Measurements from ENCODE around the gene PHLDA1.
A peak's percentile ranks its signal among the peaks of the same experiment; 100 is the strongest.
"Not testable (repeated sequence)": the region's sequence is repeated elsewhere in the genome, so short reads cannot be mapped to it uniquely, and the experiment has no call there.

PHLDA1 gene

DNA sequence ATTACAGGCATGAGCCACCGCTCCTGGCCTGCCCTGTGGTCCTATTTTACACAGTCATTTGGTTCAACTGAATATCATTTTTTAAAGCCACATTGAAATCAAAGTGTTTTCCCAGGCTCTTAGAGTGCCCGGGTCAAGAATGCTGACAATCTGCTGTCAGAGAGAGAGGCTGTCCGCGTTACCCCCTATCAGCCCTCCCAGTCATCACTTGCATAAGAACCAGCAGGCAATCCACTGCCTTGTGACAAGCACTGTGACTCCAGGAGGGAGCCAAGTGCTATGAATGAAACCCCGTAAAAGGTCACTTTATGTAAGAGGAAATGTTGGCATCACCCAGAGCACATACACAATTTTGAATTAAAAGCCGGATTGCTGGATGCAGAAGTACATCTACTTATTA lies 13.5 kb downstream of the PHLDA1 start:
- no peak for DNase-seq

DNA sequence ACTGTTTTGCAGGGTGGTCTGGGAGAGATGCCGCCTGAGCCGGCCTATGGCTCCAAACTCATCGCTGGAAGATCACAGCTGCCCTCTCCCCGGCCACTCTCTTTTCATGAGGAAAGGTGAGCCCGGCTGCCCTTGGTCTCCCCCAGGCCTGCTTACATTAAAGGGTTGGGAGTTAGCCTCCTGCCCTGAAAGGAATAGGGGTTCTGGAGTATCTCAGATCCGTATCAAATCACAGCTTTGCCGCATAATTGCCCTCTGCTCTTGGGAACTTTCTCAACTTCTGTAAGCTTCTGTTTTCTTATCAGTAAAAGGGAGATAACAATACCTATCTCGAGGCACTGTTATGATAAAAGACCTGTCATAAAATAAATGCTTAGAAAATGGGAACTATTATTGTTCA lies 17.6 kb downstream of the PHLDA1 start:
- no peak for DNase-seq

DNA sequence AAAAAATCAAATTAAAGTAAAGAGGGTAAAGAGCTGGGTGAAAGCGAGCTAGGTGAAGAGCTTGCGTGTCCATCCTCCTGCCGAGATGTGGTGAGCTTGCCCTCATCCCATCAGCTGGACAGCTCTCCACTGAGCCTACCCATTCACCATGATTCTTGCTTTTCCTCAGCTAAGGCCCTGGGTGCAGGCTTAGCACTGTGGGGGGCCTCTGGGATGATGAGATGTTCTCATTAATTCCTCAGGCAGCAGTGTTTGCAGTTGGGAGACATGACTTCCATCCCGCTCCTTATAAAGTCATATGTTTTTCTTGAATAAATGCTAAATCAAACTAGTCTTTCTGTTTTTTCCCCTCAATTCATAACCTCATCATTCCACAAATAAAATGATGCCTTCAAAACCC lies 18.0 kb downstream of the PHLDA1 start:
- no peak for DNase-seq

DNA sequence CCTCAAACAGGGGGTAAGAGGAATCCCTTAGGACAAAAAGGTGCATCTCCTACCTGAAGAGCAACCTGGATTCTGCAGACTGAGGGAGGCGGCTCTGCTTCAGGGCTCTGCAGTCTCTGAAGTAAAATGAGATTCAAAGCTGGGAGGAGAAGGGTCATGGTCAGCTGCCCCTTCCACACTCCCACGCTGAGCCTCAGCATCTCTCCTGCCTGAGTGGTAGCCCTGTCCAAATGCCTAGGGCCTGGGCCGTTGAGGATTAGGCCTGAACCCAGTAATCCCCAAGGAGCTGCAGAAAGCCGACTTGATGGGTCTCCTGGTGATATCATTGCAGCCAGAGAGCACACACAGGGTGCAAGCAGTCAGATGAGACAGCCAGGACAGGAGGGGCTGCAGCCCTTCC lies 18.9 kb downstream of the PHLDA1 start:
- no peak for DNase-seq

DNA sequence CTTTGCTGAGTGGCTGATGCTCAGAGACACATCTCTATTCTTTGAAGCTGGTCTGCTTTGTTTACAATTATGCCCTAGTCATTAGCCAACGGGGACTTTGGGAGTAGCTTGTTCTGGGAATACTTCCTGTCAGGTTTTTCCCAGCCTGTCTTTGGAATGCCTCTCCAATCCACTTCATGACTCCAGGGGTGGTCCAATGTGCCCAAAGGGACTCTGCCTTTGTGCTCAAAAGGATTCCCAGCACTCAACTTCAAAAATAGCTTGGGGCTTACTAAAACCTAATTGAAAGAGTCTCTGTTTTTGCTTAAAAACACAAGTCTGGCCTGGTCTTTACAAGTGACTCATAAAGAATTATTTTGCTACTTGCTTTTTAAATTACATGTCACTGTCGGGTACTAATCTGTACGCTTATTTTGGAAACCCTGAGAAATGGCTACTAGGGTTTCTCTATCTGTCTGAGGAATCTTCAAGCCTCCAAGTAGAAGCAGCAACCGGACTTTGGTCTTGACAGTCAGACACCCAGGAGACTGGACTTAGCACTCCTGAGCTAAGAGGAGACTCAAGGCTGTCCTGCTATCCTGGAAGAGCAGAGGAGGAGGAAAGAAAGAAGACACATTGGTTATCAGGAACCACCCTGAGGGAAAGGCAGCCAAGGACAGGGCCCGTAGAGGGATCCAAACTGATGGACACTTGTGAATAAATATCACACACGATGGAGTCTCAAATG lies 20.7 kb downstream of the PHLDA1 start:
- no peak for DNase-seq

DNA sequence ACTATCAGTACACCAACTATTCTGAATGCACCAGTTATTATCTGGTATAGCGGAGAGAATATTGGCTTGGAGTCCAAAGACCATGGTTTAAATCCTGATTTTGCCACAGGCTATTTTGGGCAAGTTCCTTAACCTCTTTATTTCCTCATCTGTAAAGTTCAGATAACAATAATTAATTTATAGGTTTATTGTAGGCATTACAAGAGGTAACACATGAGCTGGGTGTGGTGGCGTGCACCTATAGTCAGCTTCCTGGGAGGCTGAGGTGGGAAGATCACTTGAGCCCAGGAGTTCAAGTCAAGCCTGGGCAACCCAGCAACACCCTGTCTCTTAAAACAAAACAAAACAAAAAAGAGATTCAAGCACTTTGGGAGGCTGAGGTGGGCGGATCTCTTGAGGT lies 23.1 kb downstream of the PHLDA1 start:
- no peak for DNase-seq

DNA sequence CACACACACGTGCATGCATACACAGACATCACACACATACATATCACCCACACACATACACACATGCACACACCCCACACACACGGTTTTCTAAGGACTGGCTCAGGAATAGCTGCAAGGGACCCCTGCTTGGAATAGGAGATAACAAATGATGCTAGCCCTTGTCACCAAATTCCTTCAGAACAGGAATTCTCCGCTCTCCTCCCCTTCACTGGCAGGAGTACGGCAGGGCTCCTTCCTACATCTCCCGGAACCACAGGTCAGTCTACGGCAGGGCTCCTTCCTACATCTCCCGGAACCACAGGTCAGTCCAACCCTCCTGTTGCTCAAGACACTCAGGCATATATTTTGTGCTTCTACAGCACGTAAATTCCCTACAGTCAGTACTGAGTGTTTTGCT lies 23.9 kb downstream of the PHLDA1 start:
- DNase-seq: no peak

DNA sequence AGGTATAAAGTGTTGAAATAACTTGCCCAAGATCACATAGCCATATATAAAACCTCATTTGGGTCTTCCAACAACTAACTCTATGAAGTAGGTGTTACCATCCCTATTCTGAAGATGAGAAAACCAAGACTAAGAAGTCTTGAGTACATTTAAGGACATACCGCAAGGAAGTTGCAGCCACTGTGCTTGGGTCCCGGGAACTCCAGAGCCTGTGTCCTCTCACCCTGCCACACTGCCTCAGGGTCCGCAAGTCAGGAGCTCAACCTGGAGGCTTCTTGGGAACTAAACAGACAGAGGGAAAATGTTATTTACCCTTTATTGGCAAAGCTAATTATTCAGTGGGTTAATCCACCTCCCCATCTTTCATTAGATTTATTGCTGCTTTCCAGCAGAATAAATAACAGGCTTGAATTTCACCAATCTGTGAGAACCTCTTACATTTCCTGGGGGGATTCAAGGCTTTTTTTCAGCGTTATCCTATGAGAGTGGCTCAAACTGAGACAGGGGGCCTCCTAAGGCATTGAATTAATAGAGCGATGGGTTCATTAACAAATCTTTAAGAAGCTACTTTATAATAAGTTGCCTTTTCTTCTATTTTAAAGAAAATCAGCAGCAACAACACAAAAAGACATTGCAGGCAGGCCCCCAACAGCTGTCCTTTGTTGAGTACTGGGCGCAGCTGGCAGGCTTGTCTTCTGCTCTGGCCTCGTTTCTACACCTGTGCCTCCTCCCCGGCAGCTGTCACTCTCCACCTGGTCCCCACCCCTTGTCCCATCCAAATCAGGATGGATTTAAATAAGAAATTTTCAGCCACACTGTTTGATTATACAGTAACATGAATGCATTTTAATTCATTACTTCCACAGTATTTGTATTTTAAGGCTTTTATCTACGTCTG lies 25.3 kb downstream of the PHLDA1 start:
- DNase-seq: no peak

DNA sequence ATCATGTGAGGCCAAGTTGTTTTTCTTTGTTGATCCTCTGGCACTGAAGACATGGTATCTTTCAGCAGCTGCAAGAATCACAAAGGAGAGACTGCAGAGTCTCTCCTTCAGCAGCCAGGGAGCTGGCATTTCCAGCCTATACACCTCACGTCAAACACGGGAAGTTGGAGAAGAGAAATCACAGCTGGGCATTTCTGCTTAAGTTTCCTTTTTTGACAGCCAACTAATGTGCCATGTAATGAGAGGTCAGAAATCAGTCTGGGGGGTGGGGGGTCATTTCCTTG lies 28.3 kb downstream of the PHLDA1 start:
- DNase-seq: no peak

DNA sequence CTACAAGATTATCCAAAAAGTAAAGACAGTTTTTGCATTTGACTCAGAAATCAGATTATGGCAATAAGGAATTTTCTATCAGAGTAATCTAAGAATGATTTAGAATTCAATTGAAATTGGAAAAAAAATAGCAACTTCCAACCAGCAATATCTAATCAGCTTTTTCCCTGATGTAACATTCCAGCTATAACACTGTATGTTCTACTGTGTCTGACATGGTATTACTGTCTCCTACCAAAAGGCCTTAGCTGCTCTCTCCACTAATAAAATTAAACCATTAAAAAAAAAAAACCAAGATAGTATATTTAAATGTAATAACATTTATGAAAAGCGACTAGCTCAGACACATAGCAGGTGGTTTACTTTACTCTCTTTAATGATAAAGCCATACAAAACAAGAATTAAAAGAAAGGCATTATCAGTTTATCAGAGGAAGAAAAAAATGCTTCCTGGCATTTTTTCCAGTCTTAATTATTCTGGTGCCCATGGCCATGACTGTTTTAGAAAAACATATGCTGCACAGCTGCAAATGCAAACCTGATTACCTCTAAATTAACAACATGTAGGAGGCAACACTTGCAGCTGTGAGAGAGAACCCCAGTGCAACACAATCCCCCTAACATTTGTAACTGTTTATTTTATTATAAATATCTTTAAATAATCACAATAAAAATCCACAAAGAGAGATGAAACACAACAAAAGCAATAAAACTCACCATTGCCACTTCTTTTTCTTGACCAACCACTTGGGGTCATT lies 28.8 kb downstream of the PHLDA1 start:
- DNase-seq: no peak

DNA sequence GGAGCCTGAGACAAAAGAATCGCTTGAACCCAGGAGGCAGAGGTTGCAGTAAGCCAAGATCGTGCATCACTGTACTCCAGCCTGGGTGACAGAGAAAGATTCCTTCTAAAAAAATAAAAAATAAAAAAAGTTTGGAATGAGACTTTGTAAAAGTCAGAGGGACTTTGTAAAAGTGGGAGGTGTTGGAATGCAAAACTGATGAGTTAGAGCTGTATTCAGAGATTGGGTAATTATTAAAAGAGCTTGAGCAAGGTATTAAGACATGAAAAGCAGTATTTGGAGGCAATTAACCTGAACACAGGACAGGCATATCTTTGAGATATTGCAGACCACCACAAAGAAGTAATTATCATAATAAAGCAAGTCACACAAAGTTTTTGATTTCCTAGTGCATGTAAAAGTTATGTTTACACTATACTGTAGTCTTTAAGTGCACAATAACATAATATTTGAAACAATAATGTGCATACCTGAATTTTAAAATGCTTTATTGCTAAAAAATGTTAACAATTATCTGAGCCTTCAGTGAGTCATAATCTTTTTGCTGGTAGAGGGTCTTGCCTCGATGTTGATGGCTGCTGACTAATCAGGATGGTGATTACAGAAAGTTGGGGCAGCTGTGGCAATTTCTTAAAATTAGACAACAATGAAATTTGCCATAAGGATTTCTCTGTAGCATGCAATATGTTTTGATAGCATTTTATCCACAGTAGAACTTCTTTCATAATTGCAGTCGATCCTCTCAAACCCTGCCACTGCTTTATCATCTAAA lies 33.1 kb downstream of the PHLDA1 start:
- DNase-seq: no peak

DNA sequence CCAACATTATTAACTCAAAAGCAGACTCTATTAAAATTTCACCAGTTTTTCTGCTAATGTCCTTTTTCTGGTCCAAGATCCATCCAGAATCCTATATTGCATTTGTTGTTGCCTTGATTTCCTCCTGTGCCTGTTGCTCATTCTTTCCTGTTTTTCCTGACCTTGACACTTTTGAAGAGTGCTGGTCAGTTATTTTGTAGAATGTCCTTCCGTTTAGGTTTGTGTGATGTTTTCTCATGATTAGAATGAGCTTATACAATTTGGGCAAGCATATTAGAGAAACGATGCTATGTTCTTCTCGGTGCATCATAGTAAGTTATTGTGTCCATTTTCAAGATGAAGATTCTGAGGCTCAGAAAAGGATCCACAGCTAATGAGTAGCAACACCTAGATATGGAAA lies 33.9 kb downstream of the PHLDA1 start:
- DNase-seq: no peak

DNA sequence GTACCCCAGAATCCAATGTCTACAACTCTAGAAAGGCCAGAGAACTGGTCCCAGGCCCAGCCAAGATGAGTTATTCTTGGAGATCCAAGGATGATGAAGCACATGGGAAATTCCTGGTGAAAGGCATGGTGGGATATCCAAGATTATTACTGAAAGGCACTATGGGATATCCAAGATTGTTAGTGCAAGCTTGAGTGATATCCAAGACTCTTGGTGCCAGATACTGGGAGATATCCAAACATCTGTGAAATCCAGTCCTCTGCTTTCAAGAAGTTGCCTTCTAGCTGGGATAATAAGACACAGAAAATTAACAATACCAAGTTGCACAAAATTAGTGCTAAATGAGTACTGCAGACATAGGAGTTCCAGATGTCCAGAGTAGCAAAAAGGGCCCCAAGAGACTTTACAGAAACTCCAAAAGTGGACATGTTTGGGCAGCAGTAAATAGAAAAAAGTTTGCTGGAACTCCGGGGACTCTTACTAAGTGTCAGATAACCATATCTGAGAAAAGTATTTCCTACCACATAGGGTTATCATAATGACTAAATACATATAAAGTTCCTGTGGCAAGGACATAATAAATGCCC lies 34.6 kb downstream of the PHLDA1 start:
- DNase-seq: no peak

DNA sequence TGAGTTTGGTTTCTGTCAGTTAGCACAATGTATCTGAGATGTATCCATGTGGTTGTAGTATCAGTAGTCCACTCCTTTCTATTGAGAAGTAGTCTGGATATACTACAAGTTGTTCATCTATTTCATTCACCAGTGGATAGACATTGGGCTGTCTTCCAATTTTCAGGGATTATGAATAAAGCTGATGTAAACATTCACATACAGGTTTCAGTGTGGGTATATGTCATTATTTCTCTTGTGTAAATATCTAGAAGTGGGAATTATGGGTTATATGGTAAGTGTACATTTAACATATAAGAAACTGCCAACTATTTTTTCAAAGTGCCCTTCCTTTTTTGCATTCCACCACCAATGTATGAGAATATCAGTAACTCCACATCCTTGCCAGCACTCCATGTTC lies 35.9 kb downstream of the PHLDA1 start:
- no peak for DNase-seq

DNA sequence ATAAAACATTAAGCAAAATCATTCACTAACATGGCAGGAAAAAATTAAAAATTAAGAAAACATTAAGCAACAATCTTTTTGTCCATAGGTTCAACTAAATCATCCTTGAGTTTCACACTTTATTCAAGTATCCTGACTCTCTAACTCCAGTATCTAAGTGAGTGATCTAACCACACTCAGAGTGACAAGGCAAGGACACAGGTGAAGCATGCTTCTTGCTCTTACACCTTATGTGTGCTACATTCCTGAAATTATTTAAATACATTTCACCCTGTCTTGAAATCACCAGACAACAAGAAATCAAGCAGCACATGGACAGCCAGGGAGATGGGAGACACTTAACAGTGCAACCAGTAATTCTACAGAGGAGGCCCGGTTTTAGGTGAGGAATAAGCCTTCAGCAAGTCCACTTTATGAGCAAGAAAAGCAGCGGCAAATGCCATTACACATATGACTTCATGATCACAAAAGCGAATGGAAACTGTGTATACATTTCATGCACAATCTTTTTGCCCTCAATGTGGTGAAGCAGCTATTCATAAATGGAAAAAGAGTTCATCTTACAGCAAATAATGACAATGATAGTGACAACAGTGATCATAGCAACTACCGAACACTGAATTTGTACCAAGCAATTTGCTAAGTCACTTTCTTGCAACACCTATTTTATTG lies 37.4 kb downstream of the PHLDA1 start:
- DNase-seq: peak in 1 of 2 donors; percentile 11

DNA sequence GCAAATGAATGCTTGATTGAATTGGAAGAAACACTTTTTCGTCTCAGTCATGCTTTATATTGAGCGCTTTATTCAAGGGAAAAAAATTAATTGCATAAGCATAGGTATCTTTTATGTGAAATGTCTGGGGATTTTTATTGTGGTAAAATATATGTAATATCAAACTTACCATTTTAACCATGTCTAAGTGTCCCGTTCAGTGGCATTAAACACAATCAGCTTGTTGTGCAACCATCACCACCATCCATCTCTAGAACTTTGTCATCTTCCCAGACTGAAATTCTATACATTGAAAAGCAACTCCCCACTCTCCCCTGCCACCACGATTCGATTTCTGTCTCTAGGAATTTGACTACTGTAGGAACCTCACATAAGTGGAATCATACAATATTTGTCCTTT lies 39.8 kb downstream of the PHLDA1 start:
- no peak for DNase-seq

DNA sequence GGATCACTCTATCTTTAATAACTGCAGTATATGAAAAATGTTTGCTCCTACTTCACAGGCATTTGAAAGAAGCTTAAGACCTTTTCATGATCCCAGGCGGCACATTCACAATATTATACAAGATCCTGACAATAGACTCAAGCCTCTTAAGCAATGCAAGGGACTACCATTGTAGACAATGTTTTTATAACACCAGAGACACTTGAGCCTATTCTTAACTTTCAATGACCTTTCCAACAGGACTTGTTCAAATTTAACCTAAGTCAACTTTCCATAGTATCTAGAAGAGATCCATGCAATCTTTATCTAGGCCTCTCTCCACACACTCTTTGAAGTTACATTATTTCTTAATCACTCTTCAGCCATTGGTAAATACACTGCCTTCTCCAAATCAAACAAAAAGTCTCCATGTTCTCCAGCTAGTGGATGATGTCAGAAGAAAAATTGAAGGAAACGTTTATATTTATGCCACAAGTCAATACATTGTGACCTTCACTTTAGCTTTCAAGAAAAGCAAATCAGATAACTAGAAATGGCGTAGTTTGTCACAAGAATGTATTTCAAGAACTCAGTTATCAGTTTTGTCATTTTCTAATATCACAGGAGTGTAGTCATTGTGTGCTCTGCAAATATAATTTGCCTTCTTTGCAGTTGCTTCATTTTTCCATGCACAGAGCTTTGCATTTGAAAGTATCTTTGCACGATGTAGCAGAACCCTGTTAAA lies 41.2 kb downstream of the PHLDA1 start:
- no peak for DNase-seq

DNA sequence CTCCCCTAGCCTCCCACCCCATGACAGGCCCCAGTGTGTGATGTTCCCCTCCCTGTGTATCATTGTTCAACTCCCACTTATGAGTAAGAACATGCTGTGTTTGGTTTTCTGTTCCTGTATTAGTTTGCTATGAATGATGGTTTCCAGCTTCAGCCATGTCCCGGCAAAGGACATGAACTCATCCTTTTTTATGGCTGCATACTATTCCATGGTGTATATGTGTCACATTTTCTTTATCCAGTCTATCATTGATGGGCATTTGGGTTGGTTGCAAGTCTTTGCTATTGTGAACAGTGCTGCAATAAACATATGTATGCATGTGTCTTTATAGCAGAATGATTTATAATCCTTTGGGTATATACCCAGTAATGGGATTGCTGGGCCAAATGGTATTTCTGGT lies 43.9 kb downstream of the PHLDA1 start:
- DNase-seq: not testable (repeated sequence)

DNA sequence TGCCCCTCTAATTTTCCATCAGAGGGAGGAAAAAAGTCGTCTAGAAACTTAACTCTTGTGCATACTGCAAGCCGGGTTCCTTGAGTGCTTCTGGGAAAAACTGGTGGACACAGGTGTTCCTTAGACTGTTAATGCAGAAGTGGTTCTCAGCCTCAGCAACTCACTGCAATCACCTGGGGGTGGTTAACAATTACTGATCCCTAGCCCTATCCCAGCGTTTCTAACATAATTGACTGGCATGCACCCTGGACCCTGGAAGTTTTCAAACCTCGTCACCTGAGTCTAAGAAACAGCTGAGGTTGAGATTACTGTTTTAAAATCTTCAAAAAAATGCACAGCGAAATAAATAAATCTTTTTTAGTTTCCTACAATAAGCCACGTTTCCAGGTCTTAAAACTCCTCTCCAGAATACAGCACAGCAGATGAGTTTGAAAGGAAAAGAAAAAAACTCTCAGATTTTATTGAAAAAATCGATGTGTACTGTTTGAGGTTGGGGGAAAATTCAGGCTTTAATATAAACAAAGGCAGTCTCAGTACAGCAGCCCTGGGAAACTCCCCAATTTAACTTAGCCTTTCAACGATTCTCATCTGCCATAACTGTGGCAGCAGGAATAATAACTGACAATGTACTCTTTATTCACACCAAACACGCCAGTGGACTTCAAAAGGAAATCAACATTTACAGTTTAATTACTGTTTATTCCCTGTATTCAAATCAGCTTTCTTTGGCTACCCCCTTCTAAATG lies 45.4 kb downstream of the PHLDA1 start:
- no peak for DNase-seq

DNA sequence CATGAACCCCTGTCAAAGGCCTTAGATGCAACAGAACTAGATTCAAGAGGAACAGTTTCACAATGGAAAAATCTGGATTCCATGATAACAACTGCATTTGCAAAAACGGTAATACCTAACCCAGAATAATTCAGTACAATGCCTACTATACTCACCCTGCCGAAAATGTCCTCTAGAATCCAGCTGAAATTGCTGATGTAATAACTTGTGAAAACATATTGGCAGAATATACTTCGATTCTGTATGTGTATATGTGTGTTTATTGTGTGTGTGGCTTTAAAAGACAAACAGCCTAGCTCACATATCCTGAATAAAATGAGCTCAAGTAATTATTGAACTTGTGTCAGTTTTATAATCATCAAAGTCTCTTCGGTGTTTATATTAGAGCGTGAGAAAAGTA lies 46.0 kb downstream of the PHLDA1 start:
- no peak for DNase-seq

Measured in activated CD4-positive, alpha-beta T cell treated with anti-CD3 and anti-CD28 coated beads for 4 hours (primary cell).